GM12865 (cell line): ENCODE data around the gene FETUB.
A peak's percentile ranks its signal among the peaks of the same experiment; 100 is the strongest.

Experiments used
- DNase-seq: peaks from one replicate; pipeline ENCODE4 v3.0.0; 2010; ENCODE audit warnings: low read depth
- H3K4me3 ChIP-seq: 2 replicates; pipeline ENCODE4 v1.5.1; 2011; ENCODE audit warnings: mild to moderate bottlenecking, low read depth, low read length, control low read depth
- TF ChIP-seq, protein P1 (sequence below): IDR thresholded peaks from 2 replicates; pipeline ENCODE4 v1.5.1; 2011; ENCODE audit warnings: low read length, control low read depth, low read depth, inconsistent platforms; ENCODE audit not compliant: insufficient read depth; ENCODE audit errors: missing control alignments

Gene FETUB

DNA sequence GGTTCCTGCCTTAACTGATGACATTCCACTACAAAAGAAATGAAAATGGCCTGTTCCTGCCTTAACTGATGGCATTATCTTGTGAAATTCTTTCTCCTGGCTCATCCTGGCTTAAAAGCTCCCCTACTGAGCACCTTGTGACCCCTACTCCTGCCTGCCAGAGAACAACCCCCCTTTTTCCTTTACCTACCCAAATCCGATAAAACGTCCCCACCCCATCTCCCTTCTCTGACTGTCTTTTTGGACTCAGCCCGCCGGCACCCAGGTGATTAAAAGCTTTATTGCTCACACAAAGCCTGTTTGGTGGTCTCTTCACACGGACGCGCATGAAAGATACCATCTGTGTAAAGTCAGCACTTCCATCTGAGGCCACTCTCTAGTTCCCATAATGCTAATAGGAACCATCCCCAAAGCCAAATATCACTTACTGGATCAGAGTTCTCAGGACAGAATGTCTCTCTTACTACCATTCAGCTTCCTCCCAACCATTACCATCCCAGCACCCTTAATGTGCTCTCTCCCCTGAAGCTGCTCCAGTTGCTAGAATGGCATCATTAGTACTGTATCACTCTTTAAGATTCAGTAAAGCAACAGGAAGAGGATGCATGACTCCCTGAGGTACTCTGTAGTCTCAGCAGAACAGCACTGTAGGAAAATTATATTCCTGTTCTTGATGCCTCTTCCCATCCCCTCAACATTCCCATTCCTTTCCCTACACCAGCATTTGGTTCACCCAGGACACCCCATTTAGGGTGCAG is 23.3 kb downstream of the FETUB start:
- DNase-seq: no peak
- no peak overlapping the region for H3K4me3 ChIP-seq
- TF ChIP-seq, protein P1, sequence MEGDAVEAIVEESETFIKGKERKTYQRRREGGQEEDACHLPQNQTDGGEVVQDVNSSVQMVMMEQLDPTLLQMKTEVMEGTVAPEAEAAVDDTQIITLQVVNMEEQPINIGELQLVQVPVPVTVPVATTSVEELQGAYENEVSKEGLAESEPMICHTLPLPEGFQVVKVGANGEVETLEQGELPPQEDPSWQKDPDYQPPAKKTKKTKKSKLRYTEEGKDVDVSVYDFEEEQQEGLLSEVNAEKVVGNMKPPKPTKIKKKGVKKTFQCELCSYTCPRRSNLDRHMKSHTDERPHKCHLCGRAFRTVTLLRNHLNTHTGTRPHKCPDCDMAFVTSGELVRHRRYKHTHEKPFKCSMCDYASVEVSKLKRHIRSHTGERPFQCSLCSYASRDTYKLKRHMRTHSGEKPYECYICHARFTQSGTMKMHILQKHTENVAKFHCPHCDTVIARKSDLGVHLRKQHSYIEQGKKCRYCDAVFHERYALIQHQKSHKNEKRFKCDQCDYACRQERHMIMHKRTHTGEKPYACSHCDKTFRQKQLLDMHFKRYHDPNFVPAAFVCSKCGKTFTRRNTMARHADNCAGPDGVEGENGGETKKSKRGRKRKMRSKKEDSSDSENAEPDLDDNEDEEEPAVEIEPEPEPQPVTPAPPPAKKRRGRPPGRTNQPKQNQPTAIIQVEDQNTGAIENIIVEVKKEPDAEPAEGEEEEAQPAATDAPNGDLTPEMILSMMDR: no peak

DNA sequence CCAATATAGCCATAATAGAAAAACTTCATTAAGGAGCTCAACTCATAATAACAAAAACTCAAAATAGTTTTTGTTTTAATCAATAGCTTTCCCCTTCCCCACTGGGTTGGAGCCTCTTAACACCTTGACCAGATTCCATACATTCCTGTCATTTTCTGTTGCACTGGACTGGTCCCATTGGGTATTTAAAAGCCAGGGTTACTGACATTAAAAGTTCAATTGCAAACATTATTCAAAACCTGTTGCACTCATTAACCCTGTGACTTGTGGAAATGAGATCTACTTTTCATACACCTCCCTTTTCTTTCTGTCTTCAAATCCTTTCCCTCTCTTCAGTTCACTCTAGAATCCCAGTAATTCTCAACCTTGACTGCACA is 23.9 kb downstream of the FETUB start:
- no peak overlapping the region for H3K4me3 ChIP-seq
- no peak for DNase-seq
- TF ChIP-seq, protein P1: no peak

DNA sequence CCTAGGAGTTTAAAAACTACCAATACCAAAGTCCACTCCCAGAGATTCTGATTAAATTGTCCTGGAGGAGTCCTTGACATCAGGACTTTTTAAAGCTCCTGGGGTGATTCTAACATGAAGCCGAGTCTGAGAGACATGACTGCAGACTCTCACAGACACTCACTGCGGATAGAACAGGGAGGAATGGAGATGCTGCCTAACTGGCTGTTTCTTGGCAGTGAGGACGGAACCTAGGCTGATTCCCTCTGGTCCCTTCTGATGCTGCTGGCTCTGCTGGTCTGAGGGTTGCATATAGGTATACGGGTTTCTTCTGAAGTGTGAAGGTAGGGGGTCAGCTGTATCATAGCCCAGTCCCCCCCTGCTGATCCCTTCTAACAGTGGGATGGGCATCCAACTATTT is 24.3 kb downstream of the FETUB start:
- TF ChIP-seq, protein P1: no peak
- H3K4me3 ChIP-seq: no peak overlapping the region
- no peak for DNase-seq

DNA sequence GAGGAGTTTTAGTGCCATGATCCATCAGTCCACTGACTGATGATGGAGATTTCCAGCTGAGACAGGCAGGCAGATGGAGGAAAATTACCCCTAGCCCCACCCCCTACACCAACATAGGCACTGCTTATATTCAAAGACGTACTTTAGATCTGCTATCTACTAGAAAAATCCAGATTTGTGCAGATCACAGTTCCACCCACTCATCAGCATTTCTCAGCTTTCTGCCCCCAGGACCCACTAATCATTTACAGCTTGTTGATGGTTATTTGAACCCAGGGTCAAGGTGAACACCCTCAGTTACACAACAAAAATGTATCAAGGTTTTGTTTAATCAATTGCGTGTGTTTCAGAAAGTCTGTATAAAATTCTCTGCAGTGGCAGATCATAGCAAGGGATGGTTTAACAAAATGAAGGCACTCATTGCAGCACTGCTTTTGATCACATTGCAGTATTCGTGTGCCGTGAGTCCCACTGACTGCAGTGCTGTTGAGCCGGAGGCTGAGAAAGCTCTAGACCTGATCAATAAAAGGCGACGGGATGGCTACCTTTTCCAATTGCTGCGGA is 25.5 kb downstream of the FETUB start, which contains the start of gene HRG:
HRG (plus strand) TSS at position 390 of the 564 bp plus-strand sequence; CDS start at position 408, 18 bp downstream.
- no peak within 1 kb of the TSS for H3K4me3 ChIP-seq
- TF ChIP-seq, protein P1: no peak
- DNase-seq: no peak

DNA sequence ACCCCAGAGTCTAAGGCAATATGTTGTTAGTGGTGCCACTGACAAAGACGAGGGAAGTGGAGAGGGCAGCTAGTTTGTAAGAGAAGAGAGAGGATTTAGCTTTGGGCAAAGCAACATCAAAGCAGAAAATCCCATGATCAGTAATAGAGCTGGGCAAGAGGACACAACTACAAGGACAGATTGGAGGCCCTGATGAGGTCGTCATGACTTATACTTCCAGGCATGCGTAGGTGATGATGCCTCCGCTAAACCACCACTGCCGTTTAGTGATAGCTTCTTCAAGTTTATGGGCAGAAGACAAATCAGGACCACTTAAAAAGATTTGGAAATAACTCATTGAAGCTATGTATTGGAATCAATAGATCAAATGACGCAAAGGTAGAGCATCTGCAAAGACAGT is 28.2 kb downstream of the FETUB start:
- TF ChIP-seq, protein P1: no peak
- no peak overlapping the region for H3K4me3 ChIP-seq
- no peak for DNase-seq

DNA sequence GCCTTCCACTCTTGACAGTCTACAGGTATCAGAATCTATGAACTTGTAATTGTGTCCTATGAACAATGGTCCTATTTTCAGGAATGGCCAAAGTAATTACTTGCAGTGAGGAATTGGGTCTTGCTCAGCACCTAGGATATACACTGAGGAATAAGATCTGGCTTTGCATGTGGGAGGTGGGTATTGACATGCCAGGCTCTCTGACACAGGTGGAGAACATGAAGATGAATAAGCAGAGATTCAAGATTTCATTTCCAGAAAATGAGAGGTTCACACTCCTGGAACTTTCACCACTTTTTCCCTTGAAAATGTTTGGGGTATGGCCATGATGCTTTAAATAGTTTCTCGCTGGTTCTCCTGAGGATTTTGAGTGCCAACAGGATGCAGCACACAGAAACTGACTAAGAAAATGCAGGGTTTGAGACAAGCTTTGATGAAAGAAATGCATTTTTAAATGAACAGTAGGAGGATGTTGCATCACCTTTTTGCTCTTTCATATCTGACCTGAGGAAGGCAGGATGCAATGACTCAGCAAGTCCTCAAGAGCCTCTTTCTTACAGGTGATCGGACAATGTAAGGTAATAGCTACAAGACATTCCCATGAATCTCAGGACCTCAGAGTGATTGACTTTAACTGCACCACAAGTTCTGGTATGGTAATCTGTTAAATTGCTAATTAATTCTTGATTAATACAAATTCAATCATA is 29.3 kb downstream of the FETUB start:
- TF ChIP-seq, protein P1: no peak
- peak; percentile 27 for DNase-seq
- no peak overlapping the region for H3K4me3 ChIP-seq
